ENCODE results near the gene SLC26A8.

DNA sequence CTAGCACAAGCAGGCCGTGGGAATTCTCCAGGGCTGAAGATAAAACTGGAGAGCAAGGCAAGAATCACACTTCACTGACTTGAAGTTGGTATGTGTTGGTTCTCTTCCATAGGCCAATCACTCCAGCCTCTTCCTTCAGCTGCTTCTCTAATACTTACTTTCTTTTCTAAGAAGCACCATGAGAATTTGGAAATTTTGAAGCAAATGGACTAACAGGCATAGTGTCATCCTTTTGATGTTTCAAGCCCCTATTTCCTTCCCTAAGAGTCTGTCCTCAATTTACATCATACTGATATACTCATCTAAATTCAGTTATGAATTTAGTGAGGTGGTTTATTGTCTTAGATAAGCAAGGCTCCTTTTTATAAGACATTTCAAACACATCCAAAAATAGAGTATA is 24.0 kb downstream of the SLC26A8 start:
- TF ChIP-seq SUZ12 (IDR thresholded peaks at IDR 0.05; ENCODE audit: extremely low read depth, insufficient read depth, insufficient read length), result no peak
- TF ChIP-seq YY1 (IDR thresholded peaks at IDR 0.05; ENCODE audit: insufficient read depth, insufficient read length), result no peak

Data from NT2/D1 (cell line).